Gastrocnemius medialis (tissue), 4 donors: Measurements from ENCODE around the gene PHOSPHO2. TPM values are rescaled to one million over a fixed set of nuclear protein-coding genes. Genes with fewer than 3 reads are reported as not detected.

ENCODE experiments used
- ATAC-seq, 2 donors: fragments of 150-250 bp; one replicate each; pipeline ENCODE4 v1.9.1; 2016
- DNase-seq, 2 donors: peaks; one replicate each; pipeline ENCODE4 v3.0.0-alpha.2; 2019
- H3K27ac ChIP-seq, 4 donors: fragments of 200-600 bp; sonication (generic); 1 replicate in 1 of 4; 2 replicates in 3 of 4; pipeline ENCODE4 v1.5.1; 2016 to 2018; ENCODE audit warnings: mild to moderate bottlenecking in 2 of 4, moderate library complexity in 1 of 4
- H3K27me3 ChIP-seq, 3 donors: fragments of 200-600 bp; sonication (generic) in 2 of 3; 1 replicate in 1 of 3; 2 replicates in 2 of 3; pipeline versions ENCODE4 v1.5.1 to v1.6.0; 2016 to 2019; ENCODE audit warnings: mild to moderate bottlenecking in 1 of 3, moderate library complexity in 1 of 3
- H3K36me3 ChIP-seq, 2 donors: fragments of 200-600 bp; sonication (generic) in 1 of 2; one replicate each; pipeline ENCODE4 v1.5.1; 2017 to 2018
- H3K4me1 ChIP-seq, 2 donors: fragments of 200-600 bp; sonication (generic) in 1 of 2; one replicate each; pipeline ENCODE4 v1.5.1; 2016 to 2017; ENCODE audit warnings: mild to moderate bottlenecking in 2 of 2
- H3K4me3 ChIP-seq, 4 donors: fragments of 200-600 bp; sonication (generic) in 3 of 4; 1 replicate in 1 of 4; 2 replicates in 3 of 4; pipeline ENCODE4 v1.5.1; 2016 to 2019; ENCODE audit warnings: mild to moderate bottlenecking in 2 of 4
- H3K9me3 ChIP-seq, 3 donors: fragments of 200-600 bp; sonication (generic) in 2 of 3; 1 replicate in 1 of 3; 2 replicates in 2 of 3; pipeline ENCODE4 v1.5.1; 2016 to 2019
- POLR2A ChIP-seq, 2 donors: fragments of 450-650 bp; IDR thresholded peaks; one replicate each; pipeline ENCODE4 v1.6.1; 2017; ENCODE audit warnings: antibody characterized with exemption in 2 of 2, mild to moderate bottlenecking in 2 of 2, moderate library complexity in 2 of 2
- in situ Hi-C, 4 donors: fragments of 200-750 bp; cut with MboI; loops; one replicate each; pipeline versions ENCODE4 v1.15.0 to v1.8.0; 2017; ENCODE audit warnings: low sequenced_read_pairs in 4 of 4
- intact Hi-C: fragments of 100-400 bp; cut with DNase I; formaldehyde crosslinking; loops from one replicate; pipeline ENCODE4 v1.15.1; 2023; ENCODE audit warnings: low total_unique reads
- total RNA-seq, 4 donors: library from RNA; depleted of rRNA; stranded (reverse); fragments of >200 nt; gene quantifications; one replicate each; pipeline versions ENCODE4 v1.1.0 to v1.2.3, GENCODE V29; 2016
- TF ChIP-seq, protein P1 (sequence below), 5 experiments: fragments of 450-650 bp in 3 of 5; fragments of 200-600 bp in 2 of 5; sonication (generic) in 2 of 5; IDR thresholded peaks in 4 of 5; conservative IDR thresholded peaks in 1 of 5; 1 replicate in 4 of 5; 2 replicates in 1 of 5; pipeline ENCODE4 v1.5.1; 2016 to 2019; ENCODE audit warnings: antibody characterized with exemption in 5 of 5, mild to moderate bottlenecking in 3 of 5, moderate library complexity in 3 of 5

The PHOSPHO2 gene
- total RNA-seq, 4 donors from 2014 or later = 2.0 to 9.4 (median 2.9) TPM

DNA sequence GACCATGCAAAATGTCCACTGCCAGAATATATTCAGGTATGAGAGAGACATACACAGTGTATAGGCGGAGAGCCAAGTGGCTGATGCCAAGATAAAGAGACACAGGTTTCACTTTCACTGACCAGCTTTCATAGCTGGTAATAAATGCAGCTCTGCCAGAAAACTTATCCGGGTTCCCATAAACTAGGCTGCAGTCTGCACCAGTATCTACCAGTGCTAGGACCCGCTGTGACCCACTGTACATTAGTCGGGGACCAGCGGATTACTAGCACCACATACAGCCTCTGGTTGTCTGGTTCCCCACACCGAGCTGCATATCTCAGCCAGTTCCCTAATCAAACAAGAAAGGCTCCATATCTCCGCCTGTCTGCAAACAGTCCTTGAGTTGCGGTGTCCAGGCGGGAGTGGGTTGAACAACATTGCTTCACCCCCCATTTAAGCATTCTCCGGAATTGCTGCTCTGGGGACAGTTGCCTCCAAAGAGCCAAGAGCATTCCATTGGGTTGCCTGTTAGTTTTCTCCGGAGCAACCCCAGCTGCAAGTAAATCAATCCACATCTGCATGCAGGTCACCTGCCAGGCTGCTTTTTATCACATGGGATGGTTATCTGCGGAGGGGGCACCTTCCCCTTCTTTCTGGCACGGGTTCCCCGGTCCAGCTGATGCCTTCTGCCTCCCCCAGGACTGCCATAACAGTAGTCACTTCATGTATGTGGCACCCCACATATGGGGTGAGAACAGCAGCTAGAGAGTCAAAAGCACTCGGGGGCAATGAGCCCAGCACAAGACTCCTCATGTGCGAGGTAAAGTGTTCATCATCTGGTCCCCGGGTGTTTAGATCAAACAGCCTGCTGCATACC lies 21.3 kb downstream of the PHOSPHO2 start:
- in situ Hi-C loops (no loop called here), intact Hi-C loops (no loop called here)
- peak in 1 of 2 donors; percentile 44 for ATAC-seq
- TF ChIP-seq, protein P1, sequence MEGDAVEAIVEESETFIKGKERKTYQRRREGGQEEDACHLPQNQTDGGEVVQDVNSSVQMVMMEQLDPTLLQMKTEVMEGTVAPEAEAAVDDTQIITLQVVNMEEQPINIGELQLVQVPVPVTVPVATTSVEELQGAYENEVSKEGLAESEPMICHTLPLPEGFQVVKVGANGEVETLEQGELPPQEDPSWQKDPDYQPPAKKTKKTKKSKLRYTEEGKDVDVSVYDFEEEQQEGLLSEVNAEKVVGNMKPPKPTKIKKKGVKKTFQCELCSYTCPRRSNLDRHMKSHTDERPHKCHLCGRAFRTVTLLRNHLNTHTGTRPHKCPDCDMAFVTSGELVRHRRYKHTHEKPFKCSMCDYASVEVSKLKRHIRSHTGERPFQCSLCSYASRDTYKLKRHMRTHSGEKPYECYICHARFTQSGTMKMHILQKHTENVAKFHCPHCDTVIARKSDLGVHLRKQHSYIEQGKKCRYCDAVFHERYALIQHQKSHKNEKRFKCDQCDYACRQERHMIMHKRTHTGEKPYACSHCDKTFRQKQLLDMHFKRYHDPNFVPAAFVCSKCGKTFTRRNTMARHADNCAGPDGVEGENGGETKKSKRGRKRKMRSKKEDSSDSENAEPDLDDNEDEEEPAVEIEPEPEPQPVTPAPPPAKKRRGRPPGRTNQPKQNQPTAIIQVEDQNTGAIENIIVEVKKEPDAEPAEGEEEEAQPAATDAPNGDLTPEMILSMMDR (IDR thresholded peaks at IDR 0.05 in 4 of 5, conservative IDR thresholded peaks at IDR 0.05 in 1 of 5) = no peak
- no peak for TF ChIP-seq POLR2A (IDR thresholded peaks at IDR 0.05)
- peak overlapping the region in 3 of 4 donors; percentile 1 to 21 (median 14) for H3K4me3 ChIP-seq
- DNase-seq = no peak
- no peaks in the 10 kb centered on the region for H3K27me3 ChIP-seq
- no peaks in the 10 kb centered on the region for H3K9me3 ChIP-seq
- no peaks in the 10 kb centered on the region for H3K36me3 ChIP-seq
- H3K27ac ChIP-seq = no peak overlapping the region
- peaks cover 0 to 9% of the 10 kb centered on the region in 2 donors for H3K4me1 ChIP-seq

DNA sequence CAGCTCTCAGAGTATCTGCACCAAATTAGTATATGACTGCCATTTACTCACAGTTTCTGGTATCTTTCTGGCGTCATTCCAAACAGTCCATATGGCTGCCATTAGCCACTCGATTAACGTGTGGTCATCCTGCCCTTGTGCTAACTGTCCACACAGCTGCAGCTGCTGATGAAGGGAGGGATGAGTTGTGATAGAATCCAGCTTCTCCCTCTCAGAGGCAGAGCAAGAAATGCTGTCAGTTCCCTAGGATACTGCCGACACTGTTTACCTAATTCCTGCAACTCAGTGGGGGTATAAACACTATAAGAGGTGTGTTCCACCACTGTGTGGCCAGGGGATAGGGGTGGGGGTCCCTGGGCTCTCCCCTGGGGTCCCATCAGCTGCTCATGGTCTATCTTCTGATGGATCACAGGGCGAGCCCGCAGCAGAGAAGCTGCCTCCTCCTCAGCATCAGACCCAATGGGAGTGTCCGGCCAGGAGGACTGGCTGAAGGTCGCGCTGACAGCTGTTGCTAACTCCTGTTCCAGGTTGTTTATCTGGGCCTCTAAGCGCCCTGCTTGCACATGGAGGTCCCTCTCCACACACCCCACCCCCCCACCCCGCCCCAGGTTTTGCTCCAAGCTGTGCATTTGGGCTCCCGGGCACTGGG lies 22.1 kb downstream of the PHOSPHO2 start:
- Histone ChIP-seq H3K9me3 (no peaks in the 10 kb centered on the region), H3K4me1 (peaks cover 0 to 9% of the 10 kb centered on the region in 2 donors), H3K27me3 (no peaks in the 10 kb centered on the region), H3K36me3 (no peaks in the 10 kb centered on the region), H3K4me3 (no peak overlapping the region), H3K27ac (no peak overlapping the region)
- DNase-seq = no peak
- TF ChIP-seq POLR2A (IDR thresholded peaks at IDR 0.05) = no peak
- TF ChIP-seq, protein P1 (IDR thresholded peaks at IDR 0.05 in 4 of 5, conservative IDR thresholded peaks at IDR 0.05 in 1 of 5) = no peak
- ATAC-seq = no peak
- intact Hi-C loops (no loop called here), in situ Hi-C loops (no loop called here)

DNA sequence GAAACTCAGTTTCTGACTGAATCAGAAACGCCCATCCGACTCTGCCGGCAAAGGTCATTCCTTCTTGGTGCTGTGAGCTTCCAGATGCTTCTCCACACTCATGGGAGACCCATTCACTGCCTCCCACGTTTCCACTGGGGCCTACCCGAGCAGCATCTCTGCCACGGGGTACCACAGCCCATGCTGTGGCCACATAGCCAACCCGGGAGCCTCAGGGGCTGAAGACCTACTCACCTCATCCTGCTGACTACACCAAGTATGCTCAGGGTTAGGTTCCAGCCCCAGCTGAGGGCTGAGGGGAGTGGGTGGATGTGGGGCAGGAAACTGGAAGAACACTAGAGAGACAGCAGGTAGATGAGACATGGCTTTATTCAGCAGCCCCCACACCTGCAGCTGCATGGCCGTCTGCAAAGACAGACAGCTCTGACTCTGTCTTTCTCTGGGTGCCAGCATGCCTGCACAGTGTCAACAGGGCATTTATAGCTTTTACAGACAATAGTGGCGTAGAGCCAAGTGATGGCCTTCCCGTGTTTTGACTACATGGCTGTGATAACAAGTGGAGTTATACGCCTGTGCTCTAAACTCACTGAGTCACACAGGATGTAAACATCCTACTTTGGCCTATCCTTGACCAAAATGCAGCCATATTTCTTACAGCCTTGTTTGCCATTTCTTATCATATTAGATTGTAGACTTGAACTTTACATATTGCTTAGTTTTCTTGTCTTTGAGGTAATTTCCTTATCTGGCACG lies 22.8 kb downstream of the PHOSPHO2 start:
- ATAC-seq (no peak), DNase-seq (no peak)
- Histone ChIP-seq H3K9me3 (no peaks in the 10 kb centered on the region), H3K36me3 (no peaks in the 10 kb centered on the region), H3K27ac (no peak overlapping the region), H3K4me3 (no peak overlapping the region), H3K4me1 (peaks cover 0 to 9% of the 10 kb centered on the region in 2 donors), H3K27me3 (no peaks in the 10 kb centered on the region)
- TF ChIP-seq POLR2A (IDR thresholded peaks at IDR 0.05) = no peak
- TF ChIP-seq, protein P1 (IDR thresholded peaks at IDR 0.05 in 4 of 5, conservative IDR thresholded peaks at IDR 0.05 in 1 of 5) = no peak
- intact Hi-C loops = no loop called here
- in situ Hi-C loops = no loop called here

DNA sequence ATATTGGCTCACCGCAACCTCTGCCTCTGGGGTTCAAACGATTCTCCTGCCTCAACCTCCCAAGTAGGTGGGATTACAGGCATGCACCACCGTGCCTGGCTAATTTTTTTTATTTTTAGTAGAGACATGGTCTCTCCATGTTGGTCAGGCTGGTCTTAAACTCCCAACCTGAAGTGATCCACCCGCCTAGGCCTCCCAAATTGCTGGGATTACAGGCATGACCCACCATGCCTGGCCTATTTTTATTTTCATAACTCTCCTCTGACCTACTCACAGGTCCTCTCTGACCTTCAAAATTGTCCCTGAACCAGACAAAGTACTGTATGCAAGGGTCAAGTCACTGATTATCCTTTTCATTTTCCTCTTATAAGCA lies 23.4 kb downstream of the PHOSPHO2 start:
- H3K36me3 ChIP-seq = no peaks in the 10 kb centered on the region
- in situ Hi-C loops = no loop called here

More for the DNA sequence above, 23.4 kb downstream of the PHOSPHO2 start:
- intact Hi-C loops = no loop called here
- TF ChIP-seq, protein P1 (IDR thresholded peaks at IDR 0.05 in 4 of 5, conservative IDR thresholded peaks at IDR 0.05 in 1 of 5) = no peak
- TF ChIP-seq POLR2A (IDR thresholded peaks at IDR 0.05) = no peak
- Histone ChIP-seq H3K27ac (no peak overlapping the region), H3K4me1 (peaks cover 0 to 9% of the 10 kb centered on the region in 2 donors), H3K9me3 (no peaks in the 10 kb centered on the region), H3K27me3 (no peaks in the 10 kb centered on the region), H3K4me3 (no peak overlapping the region)
- ATAC-seq (no peak), DNase-seq (no peak)
